T-helper 1 cell treated with Interleukin-12 subunit alpha and Interleukin-12 subunit beta and Interleukin-4 antibody, amounts not matched to agents 30 μg/mL and 1 μg/mL, for 36 hours (primary cell): ENCODE results near the gene SDHAF2.
A peak's percentile ranks its signal among the peaks of the same experiment; 100 is the strongest.
"Not testable (repeated sequence)": the region's sequence is repeated elsewhere in the genome, so short reads cannot be mapped to it uniquely, and the experiment has no call there.

Source experiments
- H3K27ac Mint-ChIP-seq: one replicate; pipeline ENCODE4 v1.8.0; 2021; ENCODE audit warnings: mild to moderate bottlenecking, mixed read lengths
- H3K27me3 Mint-ChIP-seq: one replicate; pipeline ENCODE4 v1.8.0; 2021; ENCODE audit warnings: low read depth, mixed read lengths
- H3K36me3 Mint-ChIP-seq: one replicate; pipeline ENCODE4 v1.8.0; 2021; ENCODE audit warnings: low read depth, mixed read lengths
- H3K4me1 Mint-ChIP-seq: one replicate; pipeline ENCODE4 v1.8.0; 2021; ENCODE audit warnings: low read depth, mixed read lengths
- H3K4me3 Mint-ChIP-seq: one replicate; pipeline ENCODE4 v1.8.0; 2021; ENCODE audit warnings: mild to moderate bottlenecking, moderate library complexity, mixed read lengths
- H3K9me3 Mint-ChIP-seq: one replicate; pipeline ENCODE4 v1.8.0; 2021; ENCODE audit warnings: mixed read lengths

Gene SDHAF2

DNA sequence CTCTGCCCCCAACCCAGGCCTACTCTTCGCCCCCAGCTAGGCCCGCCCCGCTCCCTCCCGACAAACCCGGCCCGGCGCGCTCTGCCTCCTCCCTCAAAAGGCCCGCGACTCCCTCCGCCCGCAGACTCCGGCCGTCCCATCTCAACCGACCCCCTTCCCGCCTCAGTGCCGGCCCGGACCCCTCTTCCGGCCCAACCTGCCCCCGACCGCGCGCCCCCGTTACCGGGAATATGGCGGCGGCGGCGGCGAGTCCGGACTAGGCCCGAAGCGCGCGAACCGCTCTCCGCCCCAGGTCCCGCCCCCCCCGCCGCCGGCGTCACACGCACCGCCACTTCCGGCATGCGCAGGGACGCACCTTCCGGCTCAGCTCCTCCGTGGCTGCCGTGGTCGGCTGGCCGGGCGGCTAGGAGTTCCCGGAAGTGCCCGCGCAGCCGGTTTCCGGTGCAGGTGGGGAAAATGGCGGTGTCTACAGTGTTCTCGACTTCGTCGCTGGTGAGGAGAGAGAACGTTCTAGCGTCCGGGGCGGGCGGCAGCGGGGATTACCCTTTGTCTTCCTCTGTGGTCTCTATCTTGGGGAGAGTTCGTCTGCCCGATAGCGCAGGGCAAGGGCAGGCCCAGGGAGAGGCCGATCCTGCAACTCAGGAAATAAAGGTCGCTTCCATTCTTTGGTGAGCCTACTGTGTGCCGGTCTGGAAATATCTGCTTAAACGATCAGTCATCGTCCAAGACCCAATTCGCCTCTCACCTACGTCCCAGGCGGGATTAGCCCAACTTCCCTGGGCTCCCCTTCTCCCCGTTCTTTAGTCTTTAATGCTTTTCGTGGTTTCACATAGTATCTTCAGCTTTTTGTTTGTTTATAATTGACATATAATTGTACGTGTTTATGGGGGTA lies at the start of gene SDHAF2, which contains the start of gene CPSF7:
SDHAF2 (plus strand) TSS at position 434 of the 892 bp plus-strand sequence; CDS start at position 457, 23 bp downstream.
CPSF7 (minus strand) TSS at position 285 of the 892 bp plus-strand sequence. CDS start 740 bp downstream, outside the sequence.
- H3K4me3 Mint-ChIP-seq: peak within 1 kb of the TSS; percentile 100

DNA sequence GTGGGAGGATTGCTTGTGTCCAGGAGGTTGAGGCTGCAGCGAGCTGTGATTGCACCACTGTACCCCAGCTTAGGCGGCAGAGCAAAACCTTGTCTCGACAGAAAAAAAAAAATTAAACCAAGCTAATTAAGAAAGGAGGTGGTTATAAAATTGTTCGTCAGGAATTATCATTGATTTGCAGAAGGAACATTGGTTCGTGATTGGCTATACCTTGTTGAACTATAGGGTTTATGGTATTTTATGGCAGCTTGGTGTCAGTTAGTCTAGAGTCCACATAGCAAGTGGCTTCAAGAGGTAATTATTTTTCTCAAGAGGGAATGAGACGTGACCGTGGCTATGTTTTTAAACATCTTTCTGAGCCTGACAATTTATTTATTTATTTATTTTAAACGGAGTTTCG lies 49.0 kb upstream of the SDHAF2 start:
- Mint-ChIP-seq H3K9me3 (no peaks in the 10 kb centered on the region), H3K4me1 (peaks cover 8% of the 10 kb centered on the region), H3K27ac (no peak overlapping the region), H3K4me3 (no peak overlapping the region), H3K36me3 (peaks cover 4% of the 10 kb centered on the region), H3K27me3 (no peaks in the 10 kb centered on the region)

More for the DNA sequence above, at the start of gene SDHAF2, which contains the start of gene CPSF7:
- H3K27me3 Mint-ChIP-seq: no peaks in the 10 kb centered on the region
- peaks cover 36% of the 10 kb centered on the region for H3K36me3 Mint-ChIP-seq
- peaks cover 48% of the 10 kb centered on the region for H3K4me1 Mint-ChIP-seq
- H3K9me3 Mint-ChIP-seq: no peaks in the 10 kb centered on the region
- H3K27ac Mint-ChIP-seq: peak within 1 kb of the TSS; percentile 100

DNA sequence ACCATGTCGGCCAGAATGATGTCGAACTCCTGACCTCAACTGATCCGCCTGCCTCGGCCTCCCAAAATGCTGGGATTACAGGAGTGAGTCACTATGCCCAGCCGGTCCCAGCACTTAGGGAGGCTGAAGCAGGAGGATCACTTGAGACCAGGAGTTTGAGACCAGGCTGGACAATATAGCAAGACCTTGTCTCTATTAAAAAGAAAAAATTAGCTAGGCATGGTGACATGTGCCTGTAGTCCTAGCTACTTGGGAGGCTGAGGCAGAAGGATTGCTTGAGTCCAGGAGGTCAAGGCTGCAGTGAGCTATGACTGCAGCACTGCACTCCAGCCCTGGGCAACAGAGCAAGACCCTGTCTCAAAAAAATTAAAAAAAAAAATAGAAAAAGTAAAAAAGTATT lies 46.1 kb upstream of the SDHAF2 start:
- not testable (repeated sequence) for H3K27me3 Mint-ChIP-seq, H3K4me3 Mint-ChIP-seq, H3K4me1 Mint-ChIP-seq, H3K36me3 Mint-ChIP-seq, H3K27ac Mint-ChIP-seq, H3K9me3 Mint-ChIP-seq

DNA sequence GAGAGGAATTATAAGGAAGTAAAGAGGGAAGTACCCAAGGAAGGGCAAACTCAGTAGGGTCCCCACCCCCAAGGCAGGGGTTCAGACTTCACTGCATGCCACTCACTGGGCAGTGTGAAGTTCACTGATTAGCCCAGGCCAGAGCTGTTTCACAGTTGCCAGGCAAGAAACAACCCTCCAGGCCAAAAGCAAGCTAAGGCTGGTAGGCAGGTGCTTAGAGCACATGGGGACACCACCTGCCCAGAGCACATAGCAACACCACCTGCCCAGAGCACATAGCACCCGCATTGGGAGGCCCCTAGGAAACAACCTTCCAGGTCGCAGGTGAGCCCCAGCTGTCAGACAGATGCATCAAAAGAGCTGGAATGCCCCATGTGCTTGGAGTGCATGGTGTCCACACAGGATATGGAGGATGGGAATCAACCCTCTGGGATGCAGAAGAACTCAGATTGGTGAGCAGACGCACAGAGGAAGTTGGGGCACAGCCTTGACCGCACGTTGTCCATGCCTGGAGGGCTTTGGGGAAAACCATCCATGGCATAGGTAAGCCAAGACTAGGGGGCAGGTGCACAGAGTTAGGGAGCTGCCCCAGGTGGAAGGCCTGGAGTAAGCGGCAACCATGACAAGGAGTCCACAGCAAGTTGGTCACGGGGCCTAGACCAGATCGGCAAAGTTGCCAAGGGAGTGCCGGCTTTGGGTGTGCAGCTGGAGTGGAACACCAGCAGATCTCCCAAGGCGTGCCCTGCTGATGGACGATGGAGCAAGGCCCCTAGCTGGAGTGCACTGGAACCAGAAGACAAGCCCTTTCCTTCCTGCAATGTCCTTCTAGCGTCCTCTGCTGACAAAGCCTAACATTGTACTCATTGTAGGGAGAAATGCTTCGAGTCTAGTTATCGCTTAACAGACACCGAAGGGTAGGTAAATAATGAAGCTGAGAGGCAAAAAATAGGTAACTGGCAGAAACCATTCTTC lies 45.4 kb upstream of the SDHAF2 start:
- peaks cover 8% of the 10 kb centered on the region for H3K4me1 Mint-ChIP-seq

DNA sequence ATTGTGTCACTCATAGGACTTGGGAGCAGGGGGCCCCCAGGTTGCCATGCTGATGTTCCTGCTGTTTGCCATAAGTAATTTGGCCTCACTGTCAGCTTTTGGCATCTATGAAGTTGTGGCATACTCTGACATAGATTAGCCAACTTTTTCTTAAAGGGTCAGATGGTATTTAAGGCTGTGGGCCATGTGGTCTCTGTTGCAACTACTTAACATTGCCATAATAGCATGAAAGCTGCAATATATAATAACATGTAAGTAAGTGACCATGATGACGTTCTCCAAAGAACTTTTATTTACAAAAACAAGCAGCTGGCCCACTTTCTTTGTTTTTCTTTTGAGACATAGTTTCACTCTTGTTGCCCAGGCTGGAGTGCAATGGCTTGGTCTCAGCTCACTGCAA lies 39.8 kb upstream of the SDHAF2 start:
- Mint-ChIP-seq H3K36me3 (peaks cover 6% of the 10 kb centered on the region), H3K9me3 (peaks cover 5% of the 10 kb centered on the region), H3K4me1 (peaks cover 23% of the 10 kb centered on the region), H3K27ac (no peak overlapping the region), H3K4me3 (no peak overlapping the region), H3K27me3 (no peaks in the 10 kb centered on the region)

More for the DNA sequence above, 45.4 kb upstream of the SDHAF2 start:
- no peaks in the 10 kb centered on the region for H3K27me3 Mint-ChIP-seq
- H3K36me3 Mint-ChIP-seq: peaks cover 1% of the 10 kb centered on the region
- H3K9me3 Mint-ChIP-seq: peaks cover 3% of the 10 kb centered on the region
- no peak overlapping the region for H3K4me3 Mint-ChIP-seq
- H3K27ac Mint-ChIP-seq: no peak overlapping the region

DNA sequence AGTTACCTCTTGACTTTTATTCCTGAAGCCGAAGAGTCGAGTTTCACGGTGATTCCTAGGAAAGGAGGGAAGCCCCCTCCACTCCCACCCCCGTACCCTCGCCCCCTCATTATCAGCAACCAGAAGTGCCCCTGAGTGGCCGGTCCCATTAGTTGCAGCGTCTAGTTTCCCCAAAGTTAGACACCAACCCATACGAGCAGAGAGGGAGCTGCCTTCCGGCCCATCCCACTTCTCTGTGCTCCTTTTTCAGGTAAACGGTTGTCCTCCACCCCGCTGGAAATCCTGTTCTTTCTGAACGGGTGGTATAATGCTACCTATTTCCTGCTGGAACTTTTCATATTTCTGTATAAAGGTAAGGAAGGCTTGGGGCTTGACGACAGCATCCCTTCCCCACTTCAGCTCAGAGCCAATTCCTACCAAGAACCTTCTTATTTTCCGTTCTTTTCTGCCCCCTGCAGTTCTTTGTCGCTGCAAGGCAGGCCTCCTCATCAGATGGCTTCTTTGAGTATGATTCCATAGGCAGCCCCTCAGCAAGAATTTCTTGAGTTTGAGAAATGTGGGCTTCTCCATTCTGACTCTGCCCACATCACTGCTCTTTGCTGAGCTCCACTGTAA lies 36.8 kb upstream of the SDHAF2 start:
- peaks cover 12% of the 10 kb centered on the region for H3K36me3 Mint-ChIP-seq
- H3K4me3 Mint-ChIP-seq: peak overlapping the region; percentile 90
- peak overlapping the region; percentile 95 for H3K27ac Mint-ChIP-seq
- no peaks in the 10 kb centered on the region for H3K27me3 Mint-ChIP-seq
- H3K4me1 Mint-ChIP-seq: peaks cover 17% of the 10 kb centered on the region
- peaks cover 5% of the 10 kb centered on the region for H3K9me3 Mint-ChIP-seq

DNA sequence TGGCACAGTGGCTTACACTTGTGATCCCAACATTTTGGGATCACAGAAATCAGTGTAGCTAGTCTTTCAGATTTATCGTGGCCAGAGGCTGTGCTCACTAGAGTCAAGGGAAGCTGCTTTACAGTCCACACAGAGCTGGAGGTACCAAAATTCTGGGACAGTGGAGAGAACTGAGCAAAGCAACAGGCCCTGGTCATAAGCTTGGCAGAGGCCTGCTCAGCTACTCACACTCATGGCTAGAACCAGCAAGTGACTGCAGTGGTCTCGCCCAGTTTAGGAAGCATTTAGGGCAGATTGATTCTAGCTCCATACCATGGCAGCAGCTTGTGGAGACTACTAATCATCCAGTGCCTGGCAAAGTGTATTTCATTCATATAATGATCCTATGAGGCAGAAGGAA lies 28.8 kb upstream of the SDHAF2 start:
- peaks cover 37% of the 10 kb centered on the region for H3K36me3 Mint-ChIP-seq
- H3K4me3 Mint-ChIP-seq: no peak overlapping the region
- H3K27ac Mint-ChIP-seq: no peak overlapping the region
- H3K9me3 Mint-ChIP-seq: no peaks in the 10 kb centered on the region
- no peaks in the 10 kb centered on the region for H3K27me3 Mint-ChIP-seq
- peaks cover 2% of the 10 kb centered on the region for H3K4me1 Mint-ChIP-seq

DNA sequence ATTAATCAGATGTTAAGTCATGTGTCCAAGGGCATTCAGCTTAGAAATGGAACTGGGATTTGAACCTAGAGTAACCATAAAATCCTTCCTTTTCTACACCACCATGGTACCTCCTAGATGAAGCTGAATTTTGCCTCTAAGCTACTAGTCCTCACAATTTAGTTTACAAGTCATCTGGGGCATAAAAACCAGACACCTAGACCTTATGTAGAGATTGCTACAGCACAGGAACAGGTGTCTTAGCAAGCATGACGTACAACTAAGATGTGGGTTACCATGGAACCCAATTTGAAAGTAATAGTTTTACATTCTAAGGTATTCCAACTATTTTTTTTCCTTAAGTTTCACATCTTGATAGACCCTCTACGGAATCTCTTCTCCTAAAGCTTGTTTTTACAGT lies 28.4 kb upstream of the SDHAF2 start:
- Mint-ChIP-seq H3K36me3 (peaks cover 41% of the 10 kb centered on the region), H3K27ac (no peak overlapping the region), H3K4me3 (no peak overlapping the region), H3K4me1 (peaks cover 2% of the 10 kb centered on the region), H3K9me3 (no peaks in the 10 kb centered on the region), H3K27me3 (no peaks in the 10 kb centered on the region)

DNA sequence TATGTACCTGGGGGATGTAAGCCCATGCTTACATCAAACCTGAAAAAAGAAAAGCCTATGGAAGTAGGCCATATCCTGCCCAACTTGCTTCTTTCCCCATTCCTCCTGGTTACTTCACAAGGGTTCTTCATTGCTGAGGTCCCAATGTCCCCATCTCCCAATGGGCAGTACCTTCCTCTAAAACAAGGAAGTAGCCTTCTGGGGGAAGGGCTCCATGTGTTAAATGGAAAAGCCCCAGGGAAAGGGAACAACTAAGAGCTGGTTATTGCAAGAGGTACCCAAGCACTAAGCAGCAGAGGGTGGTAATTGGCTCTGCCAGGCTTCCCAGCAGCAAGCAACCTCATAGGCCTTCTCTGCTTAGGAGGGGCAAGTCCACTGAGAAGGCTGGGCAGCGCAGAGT lies 26.3 kb upstream of the SDHAF2 start:
- Mint-ChIP-seq H3K27ac (no peak overlapping the region), H3K27me3 (no peaks in the 10 kb centered on the region), H3K4me3 (no peak overlapping the region), H3K4me1 (peaks cover 2% of the 10 kb centered on the region), H3K9me3 (no peaks in the 10 kb centered on the region), H3K36me3 (peaks cover 47% of the 10 kb centered on the region)

DNA sequence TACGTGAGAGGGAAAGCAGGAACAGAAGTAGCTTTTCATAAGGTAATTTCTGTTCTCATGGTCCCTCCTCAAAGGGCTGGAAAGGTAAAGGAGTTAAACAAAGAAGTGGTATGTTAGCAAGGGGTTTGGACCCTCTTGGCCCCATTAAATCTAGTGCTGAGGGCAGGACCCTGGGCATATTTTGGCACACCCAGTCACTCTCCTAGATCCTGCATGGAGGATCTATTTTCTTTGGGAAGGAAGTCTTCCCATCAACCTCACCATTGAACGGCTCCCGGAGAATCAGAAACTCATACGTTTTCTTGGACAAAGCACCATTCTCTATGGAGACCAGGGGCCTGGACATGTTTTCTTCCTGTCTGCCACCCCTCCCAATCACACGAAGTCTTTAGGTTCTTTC lies 25.8 kb upstream of the SDHAF2 start:
- Mint-ChIP-seq H3K36me3 (peaks cover 45% of the 10 kb centered on the region), H3K9me3 (no peaks in the 10 kb centered on the region), H3K4me3 (no peak overlapping the region), H3K4me1 (peaks cover 2% of the 10 kb centered on the region), H3K27ac (no peak overlapping the region), H3K27me3 (no peaks in the 10 kb centered on the region)

DNA sequence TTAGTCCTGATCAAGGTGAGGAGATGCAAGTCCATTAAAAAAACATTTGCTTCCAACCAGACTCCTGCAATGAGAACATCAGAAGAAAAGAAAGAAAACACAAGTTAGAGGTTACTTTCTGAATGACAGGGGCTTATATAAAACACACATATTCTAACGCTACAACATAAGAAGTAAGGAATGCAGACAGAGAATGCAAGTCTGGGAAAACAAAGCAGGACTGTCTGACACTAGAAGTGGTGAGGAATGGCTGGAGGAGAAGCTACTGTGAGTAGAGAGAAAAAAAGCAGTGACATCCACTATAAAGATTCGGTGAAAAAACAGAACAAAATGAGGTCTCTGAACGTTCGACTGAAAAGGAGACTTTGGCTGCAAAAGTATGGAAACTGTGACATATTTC lies 25.3 kb upstream of the SDHAF2 start:
- Mint-ChIP-seq H3K27me3 (no peaks in the 10 kb centered on the region), H3K4me3 (no peak overlapping the region), H3K9me3 (no peaks in the 10 kb centered on the region), H3K27ac (no peak overlapping the region), H3K36me3 (peaks cover 45% of the 10 kb centered on the region), H3K4me1 (peaks cover 2% of the 10 kb centered on the region)

DNA sequence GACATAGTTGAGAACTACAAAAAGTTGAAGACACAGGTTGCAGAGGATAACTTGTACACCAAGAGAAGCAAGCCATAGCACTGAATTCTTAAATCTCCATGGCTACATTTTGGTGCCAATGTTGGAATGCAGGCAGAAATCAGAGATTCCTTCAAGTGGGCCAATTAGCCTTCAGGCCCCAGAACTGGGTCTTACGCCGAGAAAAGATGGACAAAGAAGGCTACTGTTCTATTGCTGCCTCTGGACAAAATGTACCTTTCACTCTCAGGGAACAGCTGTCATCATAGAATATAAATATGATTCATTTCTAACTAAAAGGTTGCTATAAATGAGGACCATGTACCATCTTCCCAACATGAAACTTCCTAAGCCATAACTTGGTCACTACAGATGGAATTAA lies 23.9 kb upstream of the SDHAF2 start:
- Mint-ChIP-seq H3K27ac (no peak overlapping the region), H3K4me3 (no peak overlapping the region), H3K36me3 (peaks cover 44% of the 10 kb centered on the region), H3K27me3 (no peaks in the 10 kb centered on the region), H3K9me3 (no peaks in the 10 kb centered on the region), H3K4me1 (peaks cover 2% of the 10 kb centered on the region)

DNA sequence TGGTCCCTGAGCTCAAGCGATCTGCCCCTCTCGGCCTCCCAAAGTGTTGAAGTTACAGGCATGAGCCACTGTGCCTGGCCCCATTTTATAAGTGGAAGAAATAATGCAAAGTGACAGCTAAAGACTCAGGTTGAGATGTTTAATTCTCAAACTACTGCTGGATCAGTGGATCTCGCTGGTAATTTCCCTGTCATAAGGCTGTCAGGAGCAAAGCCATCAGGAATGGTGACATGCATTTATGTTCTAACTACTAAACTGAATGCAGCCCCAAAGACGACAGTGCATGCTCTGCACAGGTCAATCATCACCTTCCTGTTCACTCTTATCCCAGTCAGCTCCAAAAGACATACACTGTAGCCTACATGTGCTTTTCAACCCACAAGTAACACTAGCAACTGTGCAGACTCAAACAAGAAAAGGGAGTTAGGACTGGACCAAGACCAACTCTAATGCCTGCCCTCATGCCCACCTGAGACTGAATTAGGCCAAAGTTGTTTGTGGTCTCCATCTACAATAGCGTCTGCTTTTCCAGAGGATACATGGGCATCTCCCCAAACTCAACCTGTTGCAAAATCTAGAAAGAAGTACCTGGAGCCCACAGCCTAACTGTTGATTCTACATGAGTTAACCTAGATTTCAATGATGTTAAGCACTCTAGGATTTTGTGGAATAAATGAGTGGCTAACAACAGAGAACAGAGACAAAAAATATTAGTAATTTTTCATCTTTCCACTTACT lies 22.8 kb upstream of the SDHAF2 start:
- Mint-ChIP-seq H3K27ac (no peak overlapping the region), H3K27me3 (no peaks in the 10 kb centered on the region), H3K36me3 (peaks cover 46% of the 10 kb centered on the region), H3K9me3 (no peaks in the 10 kb centered on the region), H3K4me3 (no peak overlapping the region), H3K4me1 (peaks cover 2% of the 10 kb centered on the region)

DNA sequence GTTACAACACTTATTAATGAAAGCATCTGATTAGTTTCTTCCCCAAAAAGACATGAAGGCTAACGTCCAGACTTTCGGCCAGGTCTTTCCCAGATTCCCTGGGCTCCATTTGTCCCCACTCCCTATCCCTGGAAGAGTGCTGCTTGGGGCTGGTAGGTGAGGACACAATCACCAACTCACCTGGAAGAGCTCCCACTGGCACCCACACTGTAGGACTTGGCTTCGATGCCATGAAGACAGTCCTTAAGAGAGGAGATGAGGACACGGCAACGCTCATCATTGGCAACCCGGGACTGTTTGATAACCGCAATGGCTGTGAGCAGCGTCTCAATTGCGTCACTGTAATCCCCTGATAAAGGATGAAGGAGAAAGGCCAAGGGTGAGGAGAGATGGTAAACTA lies 18.3 kb upstream of the SDHAF2 start:
- Mint-ChIP-seq H3K36me3 (peaks cover 50% of the 10 kb centered on the region), H3K4me1 (peaks cover 13% of the 10 kb centered on the region), H3K27ac (peak overlapping the region; percentile 31), H3K9me3 (no peaks in the 10 kb centered on the region), H3K4me3 (no peak overlapping the region), H3K27me3 (no peaks in the 10 kb centered on the region)
